Neuron (in vitro differentiated cells): ENCODE data around the gene TRAF5.

ENCODE experiments used
- H2AFZ ChIP-seq: one replicate; pipeline ENCODE4 v1.6.1; 2013; ENCODE audit warnings: low read depth, mild to moderate bottlenecking, inconsistent platforms, low read length, moderate library complexity
- H3K27me3 ChIP-seq: one replicate; pipeline ENCODE4 v1.6.1; 2013; ENCODE audit warnings: low read length; ENCODE audit not compliant: insufficient read depth
- H3K36me3 ChIP-seq: one replicate; pipeline ENCODE4 v1.6.1; 2013; ENCODE audit warnings: low read length; ENCODE audit not compliant: insufficient read depth
- H3K4me1 ChIP-seq: one replicate; pipeline ENCODE4 v1.6.1; 2013; ENCODE audit warnings: low read length; ENCODE audit not compliant: insufficient read depth
- H3K4me3 ChIP-seq: 2 replicates; pipeline ENCODE4 v1.5.1; 2013; ENCODE audit warnings: mild to moderate bottlenecking, low read length, moderate library complexity
- H3K9me3 ChIP-seq: one replicate; pipeline ENCODE4 v1.6.1; 2013; ENCODE audit warnings: low read length

The TRAF5 gene, protein sequence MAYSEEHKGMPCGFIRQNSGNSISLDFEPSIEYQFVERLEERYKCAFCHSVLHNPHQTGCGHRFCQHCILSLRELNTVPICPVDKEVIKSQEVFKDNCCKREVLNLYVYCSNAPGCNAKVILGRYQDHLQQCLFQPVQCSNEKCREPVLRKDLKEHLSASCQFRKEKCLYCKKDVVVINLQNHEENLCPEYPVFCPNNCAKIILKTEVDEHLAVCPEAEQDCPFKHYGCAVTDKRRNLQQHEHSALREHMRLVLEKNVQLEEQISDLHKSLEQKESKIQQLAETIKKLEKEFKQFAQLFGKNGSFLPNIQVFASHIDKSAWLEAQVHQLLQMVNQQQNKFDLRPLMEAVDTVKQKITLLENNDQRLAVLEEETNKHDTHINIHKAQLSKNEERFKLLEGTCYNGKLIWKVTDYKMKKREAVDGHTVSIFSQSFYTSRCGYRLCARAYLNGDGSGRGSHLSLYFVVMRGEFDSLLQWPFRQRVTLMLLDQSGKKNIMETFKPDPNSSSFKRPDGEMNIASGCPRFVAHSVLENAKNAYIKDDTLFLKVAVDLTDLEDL

GRCh38 chr1:211326528-211327345, at the start of gene TRAF5:
Gene TRAF5 (plus strand): TSS chr1:211326833. CDS start chr1:211353240, 26,407 bp downstream.
- Histone ChIP-seq H3K9me3 (no peaks in the 10 kb centered on the region), H3K27me3 (peaks cover 11% of the 10 kb centered on the region), H2AFZ (peak within 1 kb of the TSS; percentile 55), H3K4me1 (peaks cover 3% of the 10 kb centered on the region), H3K36me3 (no peaks in the 10 kb centered on the region), H3K4me3 (peak within 1 kb of the TSS; percentile 35)

GRCh38 chr1:211279340-211279739, 47.3 kb upstream of the TRAF5 start:
- Histone ChIP-seq H3K4me1 (no peaks in the 10 kb centered on the region), H3K4me3 (no peak overlapping the region), H3K9me3 (no peaks in the 10 kb centered on the region), H3K27me3 (no peaks in the 10 kb centered on the region), H3K36me3 (peaks cover 68% of the 10 kb centered on the region), H2AFZ (no peak overlapping the region)

DNA sequence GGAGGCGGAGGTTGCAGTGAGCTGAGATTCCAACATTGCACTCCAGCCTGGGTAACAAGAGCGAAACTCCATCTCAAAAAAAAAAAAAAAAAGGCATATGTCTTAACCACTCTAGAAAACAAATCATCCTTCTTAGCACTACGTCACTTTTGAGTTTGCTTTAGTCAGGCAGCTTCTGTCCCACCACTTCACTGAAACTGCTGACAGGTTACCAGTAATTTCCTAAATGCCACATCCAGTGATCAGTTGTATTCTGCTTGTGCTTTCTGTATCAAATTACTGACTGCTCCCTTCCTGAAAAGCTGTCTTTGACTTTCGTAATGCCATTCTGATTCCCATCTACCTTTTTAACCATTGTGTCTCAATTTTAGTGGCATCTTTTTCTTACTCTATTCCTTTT, 45.7 kb upstream of the TRAF5 start:
- Histone ChIP-seq H3K9me3 (no peaks in the 10 kb centered on the region), H3K27me3 (no peaks in the 10 kb centered on the region), H3K4me1 (no peaks in the 10 kb centered on the region), H3K36me3 (peaks cover 61% of the 10 kb centered on the region), H2AFZ (no peak overlapping the region), H3K4me3 (no peak overlapping the region)

DNA sequence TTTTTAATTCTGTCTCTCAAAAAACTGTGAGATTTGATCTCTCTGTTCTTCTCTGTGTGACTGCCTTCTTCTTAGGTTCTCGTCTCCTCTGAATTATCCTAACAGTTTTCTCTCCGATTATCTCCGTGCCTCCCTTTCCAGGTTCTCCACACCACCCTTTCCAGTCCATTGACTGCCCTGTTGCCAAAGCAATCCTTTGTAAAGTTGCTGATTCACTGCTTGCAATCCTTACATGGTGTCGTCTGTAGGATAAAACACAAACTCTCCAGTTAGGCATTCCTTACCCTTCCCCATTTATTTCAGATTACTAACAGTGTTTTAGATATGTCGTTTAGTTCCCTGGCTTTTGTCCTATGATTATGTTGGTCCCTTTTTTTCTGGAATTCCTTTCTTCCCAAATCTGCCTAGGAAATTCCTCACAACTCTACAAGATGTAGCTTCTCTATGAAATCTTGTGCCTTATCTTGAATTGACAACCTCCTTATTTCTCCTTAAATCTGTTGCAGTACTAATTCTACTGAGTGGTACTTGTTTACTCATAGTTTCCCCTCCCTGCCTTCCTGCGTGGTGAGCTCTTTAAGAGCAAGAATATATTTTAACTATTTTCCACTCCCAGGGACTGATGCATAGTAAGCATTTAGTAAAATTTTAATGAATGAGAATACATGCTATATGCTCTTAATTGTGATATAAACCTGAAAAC, 45.2 kb upstream of the TRAF5 start:
- H3K9me3 ChIP-seq = no peaks in the 10 kb centered on the region
- no peak overlapping the region for H3K4me3 ChIP-seq
- H3K36me3 ChIP-seq = peaks cover 56% of the 10 kb centered on the region
- H3K4me1 ChIP-seq = no peaks in the 10 kb centered on the region
- H3K27me3 ChIP-seq = no peaks in the 10 kb centered on the region
- H2AFZ ChIP-seq = no peak overlapping the region

DNA sequence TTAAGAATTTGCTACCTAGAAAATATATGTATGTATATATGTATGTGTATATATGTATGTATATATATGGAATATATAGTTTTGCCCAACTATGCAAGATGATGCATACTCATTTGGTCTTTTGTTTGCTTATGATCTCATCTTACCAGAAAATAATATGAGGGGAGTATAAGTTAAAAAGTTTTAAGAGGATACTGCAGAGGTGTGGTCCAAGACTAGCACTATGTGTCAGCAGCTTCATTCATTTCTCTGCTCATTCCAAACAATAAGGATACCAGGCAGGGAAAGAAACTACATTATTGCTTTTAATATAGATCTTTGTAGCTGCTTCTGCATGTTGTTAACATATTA, 44.6 kb upstream of the TRAF5 start:
- H3K9me3 ChIP-seq = no peaks in the 10 kb centered on the region
- H3K4me1 ChIP-seq = no peaks in the 10 kb centered on the region
- no peaks in the 10 kb centered on the region for H3K27me3 ChIP-seq
- H2AFZ ChIP-seq = no peak overlapping the region
- peaks cover 57% of the 10 kb centered on the region for H3K36me3 ChIP-seq
- no peak overlapping the region for H3K4me3 ChIP-seq

- Histone ChIP-seq H3K27me3 (no peaks in the 10 kb centered on the region), H3K4me1 (no peaks in the 10 kb centered on the region), H3K9me3 (no peaks in the 10 kb centered on the region), H3K4me3 (no peak overlapping the region), H3K36me3 (peaks cover 56% of the 10 kb centered on the region), H2AFZ (no peak overlapping the region)
Observed at GRCh38 chr1:211285196-211285595, 41.4 kb upstream of the TRAF5 start.

DNA sequence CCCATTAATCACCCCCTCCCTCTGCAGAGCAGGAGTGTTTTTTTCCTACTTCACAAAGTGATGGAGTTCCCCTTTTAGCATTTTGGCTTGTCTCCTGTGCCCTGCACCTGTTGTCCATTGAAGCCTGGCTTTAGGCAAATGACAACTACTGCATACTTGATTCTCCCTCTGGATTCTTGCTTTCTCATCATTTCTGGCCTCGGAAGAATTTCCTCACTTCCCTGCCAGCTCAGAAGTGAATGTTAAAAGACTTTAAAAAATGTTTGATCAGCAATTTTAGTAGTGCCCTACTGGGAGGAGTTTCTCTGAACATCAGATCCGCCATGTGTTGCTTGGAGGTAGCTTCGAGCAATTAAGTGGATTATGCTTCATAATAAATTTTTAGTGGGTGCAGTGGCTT, 39.4 kb upstream of the TRAF5 start:
- Histone ChIP-seq H2AFZ (no peak overlapping the region), H3K9me3 (no peaks in the 10 kb centered on the region), H3K4me1 (no peaks in the 10 kb centered on the region), H3K27me3 (no peaks in the 10 kb centered on the region), H3K36me3 (peaks cover 57% of the 10 kb centered on the region), H3K4me3 (no peak overlapping the region)

GRCh38 chr1:211292411-211292810, 34.2 kb upstream of the TRAF5 start:
- H3K27me3 ChIP-seq = no peaks in the 10 kb centered on the region
- H3K9me3 ChIP-seq = no peaks in the 10 kb centered on the region
- H3K36me3 ChIP-seq = peaks cover 77% of the 10 kb centered on the region
- H3K4me1 ChIP-seq = no peaks in the 10 kb centered on the region
- H3K4me3 ChIP-seq = no peak overlapping the region
- no peak overlapping the region for H2AFZ ChIP-seq

- H3K27me3 ChIP-seq = no peaks in the 10 kb centered on the region
- H3K4me3 ChIP-seq = no peak overlapping the region
- H3K9me3 ChIP-seq = no peaks in the 10 kb centered on the region
- H2AFZ ChIP-seq = no peak overlapping the region
- H3K36me3 ChIP-seq = peaks cover 73% of the 10 kb centered on the region
- no peaks in the 10 kb centered on the region for H3K4me1 ChIP-seq
Observed at GRCh38 chr1:211296396-211296795, 30.2 kb upstream of the TRAF5 start.

DNA sequence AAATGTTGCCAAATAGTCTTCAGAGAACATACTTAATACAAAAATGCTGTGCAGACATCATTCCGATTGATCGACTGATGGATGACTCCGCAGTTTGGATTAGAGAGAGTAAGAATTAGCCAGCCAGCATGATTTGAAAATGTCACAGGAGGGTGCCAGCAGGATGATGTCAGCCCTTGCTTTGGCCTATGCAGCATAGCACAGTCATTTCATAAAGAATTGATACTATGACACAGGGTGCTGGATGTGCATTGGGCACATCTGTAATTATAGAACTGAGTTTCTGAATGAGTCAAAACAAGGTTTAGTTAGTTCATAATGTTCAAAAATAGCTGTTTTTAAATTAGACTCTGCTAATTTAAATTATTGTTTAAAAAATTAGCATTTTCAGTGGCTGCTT, 21.6 kb upstream of the TRAF5 start:
- Histone ChIP-seq H3K27me3 (no peaks in the 10 kb centered on the region), H3K4me1 (no peaks in the 10 kb centered on the region), H3K9me3 (no peaks in the 10 kb centered on the region), H3K4me3 (no peak overlapping the region), H2AFZ (no peak overlapping the region), H3K36me3 (peaks cover 59% of the 10 kb centered on the region)

GRCh38 chr1:211309617-211310016, 17.0 kb upstream of the TRAF5 start:
- Histone ChIP-seq H3K36me3 (peaks cover 47% of the 10 kb centered on the region), H3K9me3 (no peaks in the 10 kb centered on the region), H3K4me3 (no peak overlapping the region), H3K27me3 (no peaks in the 10 kb centered on the region), H3K4me1 (no peaks in the 10 kb centered on the region), H2AFZ (no peak overlapping the region)

- Histone ChIP-seq H3K4me3 (no peak overlapping the region), H3K9me3 (no peaks in the 10 kb centered on the region), H3K27me3 (no peaks in the 10 kb centered on the region), H3K4me1 (no peaks in the 10 kb centered on the region), H3K36me3 (peaks cover 40% of the 10 kb centered on the region), H2AFZ (no peak overlapping the region)
Observed at GRCh38 chr1:211313392-211313791, 13.2 kb upstream of the TRAF5 start.
